ENCODE measurements around the gene LYZL6. TPM values are rescaled to one million over a fixed set of nuclear protein-coding genes. Genes with fewer than 3 reads are reported as not detected.

LYZL6 gene
- total RNA-seq, 3 donors from 2014 or later: not detected

GRCh38 chr17:35968520-35969054 lies 25.1 kb upstream of the LYZL6 start:
- Histone ChIP-seq H3K27ac (no peak overlapping the region), H3K27me3 (no peaks in the 10 kb centered on the region), H3K4me3 (no peak overlapping the region), H3K9me3 (no peaks in the 10 kb centered on the region), H3K36me3 (no peaks in the 10 kb centered on the region), H3K4me1 (no peaks in the 10 kb centered on the region)
- no peak for DNase-seq (ENCODE audit: low spot score in 2 of 2)
- no peak for TF ChIP-seq CTCF (IDR thresholded peaks at IDR 0.05)
- TF ChIP-seq POLR2A (IDR thresholded peaks at IDR 0.05): no peak
- TF ChIP-seq POLR2AphosphoS5 (IDR thresholded peaks at IDR 0.05): no peak
- intact Hi-C loops (cut with DNase I; ENCODE audit: low total_unique reads): no loop called here

GRCh38 chr17:35965272-35965671 lies 21.8 kb upstream of the LYZL6 start:
- Histone ChIP-seq H3K4me3 (no peak overlapping the region), H3K27me3 (no peaks in the 10 kb centered on the region), H3K9me3 (no peaks in the 10 kb centered on the region), H3K4me1 (no peaks in the 10 kb centered on the region), H3K36me3 (no peaks in the 10 kb centered on the region), H3K27ac (no peak overlapping the region)
- intact Hi-C loops (cut with DNase I; ENCODE audit: low total_unique reads): no loop called here
- DNase-seq (ENCODE audit: low spot score in 2 of 2): no peak
- TF ChIP-seq CTCF (IDR thresholded peaks at IDR 0.05) (no peak), POLR2AphosphoS5 (IDR thresholded peaks at IDR 0.05) (no peak), POLR2A (IDR thresholded peaks at IDR 0.05) (no peak)

- DNase-seq (ENCODE audit: low spot score in 2 of 2): no peak
- intact Hi-C loops (cut with DNase I; ENCODE audit: low total_unique reads): no loop called here
- Histone ChIP-seq H3K36me3 (no peaks in the 10 kb centered on the region), H3K9me3 (no peaks in the 10 kb centered on the region), H3K27ac (no peak overlapping the region), H3K4me1 (no peaks in the 10 kb centered on the region), H3K4me3 (no peak overlapping the region), H3K27me3 (peaks cover 0 to under 1% of the 10 kb centered on the region in 2 donors)
- TF ChIP-seq POLR2A (IDR thresholded peaks at IDR 0.05): no peak
- no peak for TF ChIP-seq POLR2AphosphoS5 (IDR thresholded peaks at IDR 0.05)
- TF ChIP-seq CTCF (IDR thresholded peaks at IDR 0.05): no peak
Observed at GRCh38 chr17:35963663-35964062, 20.1 kb upstream of the LYZL6 start.

- no peak overlapping the region for H3K27ac ChIP-seq
- H3K4me3 ChIP-seq: no peak overlapping the region
- no peaks in the 10 kb centered on the region for H3K36me3 ChIP-seq
- intact Hi-C loops (cut with DNase I; ENCODE audit: low total_unique reads): loop anchor here (2.0 kb wide), 1 partner anchor 61 kb away; no protein-coding TSS in a partner anchor
- H3K27me3 ChIP-seq: peaks cover 0 to 4% of the 10 kb centered on the region in 2 donors
- H3K4me1 ChIP-seq: no peaks in the 10 kb centered on the region
- no peaks in the 10 kb centered on the region for H3K9me3 ChIP-seq
- no peak for TF ChIP-seq POLR2AphosphoS5 (IDR thresholded peaks at IDR 0.05)
- no peak for TF ChIP-seq CTCF (IDR thresholded peaks at IDR 0.05)
- TF ChIP-seq POLR2A (IDR thresholded peaks at IDR 0.05): no peak
- no peak for DNase-seq (ENCODE audit: low spot score in 2 of 2)
Observed at GRCh38 chr17:35953720-35954119, 10.2 kb upstream of the LYZL6 start.

- no peak overlapping the region for H3K27ac ChIP-seq
- H3K36me3 ChIP-seq: no peaks in the 10 kb centered on the region
- no peaks in the 10 kb centered on the region for H3K4me1 ChIP-seq
- H3K9me3 ChIP-seq: no peaks in the 10 kb centered on the region
- no peak overlapping the region for H3K4me3 ChIP-seq
- no peak for TF ChIP-seq POLR2A (IDR thresholded peaks at IDR 0.05)
- TF ChIP-seq POLR2AphosphoS5 (IDR thresholded peaks at IDR 0.05): no peak
- no peak for TF ChIP-seq CTCF (IDR thresholded peaks at IDR 0.05)
- DNase-seq (ENCODE audit: low spot score in 2 of 2): no peak
- no peaks in the 10 kb centered on the region for H3K27me3 ChIP-seq
- intact Hi-C loops (cut with DNase I; ENCODE audit: low total_unique reads): no loop called here
Observed at GRCh38 chr17:35949401-35949800, 5.9 kb upstream of the LYZL6 start.
